Liver (tissue), 3 donors: ENCODE results near the gene TWSG1.

Experiments used
- EGR1 ChIP-seq, 2 donors: IDR thresholded peaks; 2 replicates each; pipeline ENCODE4 v1.6.1; 2016 to 2018; ENCODE audit warnings: antibody characterized with exemption in 2 of 2, low read depth in 2 of 2
- FOXA1 ChIP-seq: IDR thresholded peaks from 2 replicates; pipeline ENCODE4 v1.6.1; 2016; ENCODE audit warnings: antibody characterized with exemption
- GABPA ChIP-seq, 2 donors: IDR thresholded peaks in 1 of 2; conservative IDR thresholded peaks in 1 of 2; 2 replicates each; pipeline ENCODE4 v1.6.1; 2016; ENCODE audit warnings: antibody characterized with exemption in 2 of 2, mild to moderate bottlenecking in 1 of 2, moderate library complexity in 1 of 2
- JUND ChIP-seq, 2 donors: IDR thresholded peaks; 2 replicates each; pipeline ENCODE4 v1.6.1; 2016; ENCODE audit warnings: antibody characterized with exemption in 2 of 2
- RAD21 ChIP-seq, 2 donors: IDR thresholded peaks; 2 replicates each; pipeline ENCODE4 v1.6.1; 2016; ENCODE audit warnings: antibody characterized with exemption in 2 of 2, mild to moderate bottlenecking in 2 of 2
- RXRA ChIP-seq, 2 donors: IDR thresholded peaks; 2 replicates each; pipeline ENCODE4 v1.6.1; 2017 to 2018; ENCODE audit warnings: antibody characterized with exemption in 2 of 2, mild to moderate bottlenecking in 1 of 2
- SP1 ChIP-seq: IDR thresholded peaks from 2 replicates; pipeline ENCODE4 v1.6.1; 2018; ENCODE audit warnings: antibody characterized with exemption, mild to moderate bottlenecking
- TAF1 ChIP-seq: conservative IDR thresholded peaks from 2 replicates; pipeline ENCODE4 v1.6.1; 2016; ENCODE audit warnings: antibody characterized with exemption, mild to moderate bottlenecking
- YY1 ChIP-seq: IDR thresholded peaks from 2 replicates; pipeline ENCODE4 v1.6.1; 2016; ENCODE audit warnings: antibody characterized with exemption, mild to moderate bottlenecking
- TF ChIP-seq, protein P1 (sequence below): fragments of 150-350 bp; IDR thresholded peaks from 2 replicates; pipeline ENCODE4 v1.5.1; 2017; ENCODE audit warnings: improper control_type of control experiment, low read depth, low read length; ENCODE audit not compliant: missing input control
- TF ChIP-seq, protein P2 (sequence below): IDR thresholded peaks from 2 replicates; pipeline ENCODE4 v1.6.1; 2016; ENCODE audit warnings: antibody characterized with exemption, mild to moderate bottlenecking
- TF ChIP-seq, protein P3 (sequence below): IDR thresholded peaks from 2 replicates; pipeline ENCODE4 v1.6.1; 2016; ENCODE audit warnings: antibody characterized with exemption
- TF ChIP-seq, protein P4 (sequence below): IDR thresholded peaks from 2 replicates; pipeline ENCODE4 v1.6.1; 2016; ENCODE audit warnings: antibody characterized with exemption
- donor health status: healthy.
- donor health status: healthy.

DNA sequence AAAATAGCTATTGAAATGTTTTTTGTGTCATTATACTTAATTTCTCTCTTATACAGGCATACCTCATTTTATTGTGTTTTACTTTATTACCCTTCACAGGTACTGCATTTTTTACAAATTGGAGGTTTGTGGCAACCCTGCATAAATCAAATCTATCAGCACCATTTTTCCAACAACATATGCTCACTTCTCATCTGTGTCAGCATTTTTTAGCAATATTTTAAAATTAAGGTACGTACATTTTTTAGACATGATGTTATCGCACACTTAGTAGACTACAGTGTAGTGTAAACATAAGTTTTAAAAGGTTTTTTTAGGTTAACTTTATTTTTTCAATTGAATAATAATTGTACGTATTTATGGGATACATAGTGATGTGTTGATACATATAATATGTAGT lies 110.0 kb downstream of the TWSG1 start:
- TF ChIP-seq, protein P1, sequence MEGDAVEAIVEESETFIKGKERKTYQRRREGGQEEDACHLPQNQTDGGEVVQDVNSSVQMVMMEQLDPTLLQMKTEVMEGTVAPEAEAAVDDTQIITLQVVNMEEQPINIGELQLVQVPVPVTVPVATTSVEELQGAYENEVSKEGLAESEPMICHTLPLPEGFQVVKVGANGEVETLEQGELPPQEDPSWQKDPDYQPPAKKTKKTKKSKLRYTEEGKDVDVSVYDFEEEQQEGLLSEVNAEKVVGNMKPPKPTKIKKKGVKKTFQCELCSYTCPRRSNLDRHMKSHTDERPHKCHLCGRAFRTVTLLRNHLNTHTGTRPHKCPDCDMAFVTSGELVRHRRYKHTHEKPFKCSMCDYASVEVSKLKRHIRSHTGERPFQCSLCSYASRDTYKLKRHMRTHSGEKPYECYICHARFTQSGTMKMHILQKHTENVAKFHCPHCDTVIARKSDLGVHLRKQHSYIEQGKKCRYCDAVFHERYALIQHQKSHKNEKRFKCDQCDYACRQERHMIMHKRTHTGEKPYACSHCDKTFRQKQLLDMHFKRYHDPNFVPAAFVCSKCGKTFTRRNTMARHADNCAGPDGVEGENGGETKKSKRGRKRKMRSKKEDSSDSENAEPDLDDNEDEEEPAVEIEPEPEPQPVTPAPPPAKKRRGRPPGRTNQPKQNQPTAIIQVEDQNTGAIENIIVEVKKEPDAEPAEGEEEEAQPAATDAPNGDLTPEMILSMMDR, result no peak
- TF ChIP-seq FOXA1 (no peak), JUND (IDR thresholded peaks at IDR 0.05) (no peak), TAF1 (no peak), EGR1 (IDR thresholded peaks at IDR 0.05; ENCODE audit: low read depth in 2 of 2) (no peak), RAD21 (IDR thresholded peaks at IDR 0.05) (no peak), SP1 (no peak), GABPA (IDR thresholded peaks at IDR 0.05 in 1 of 2, conservative IDR thresholded peaks at IDR 0.05 in 1 of 2) (no peak), RXRA (IDR thresholded peaks at IDR 0.05) (no peak), YY1 (no peak)
- TF ChIP-seq, protein P2, sequence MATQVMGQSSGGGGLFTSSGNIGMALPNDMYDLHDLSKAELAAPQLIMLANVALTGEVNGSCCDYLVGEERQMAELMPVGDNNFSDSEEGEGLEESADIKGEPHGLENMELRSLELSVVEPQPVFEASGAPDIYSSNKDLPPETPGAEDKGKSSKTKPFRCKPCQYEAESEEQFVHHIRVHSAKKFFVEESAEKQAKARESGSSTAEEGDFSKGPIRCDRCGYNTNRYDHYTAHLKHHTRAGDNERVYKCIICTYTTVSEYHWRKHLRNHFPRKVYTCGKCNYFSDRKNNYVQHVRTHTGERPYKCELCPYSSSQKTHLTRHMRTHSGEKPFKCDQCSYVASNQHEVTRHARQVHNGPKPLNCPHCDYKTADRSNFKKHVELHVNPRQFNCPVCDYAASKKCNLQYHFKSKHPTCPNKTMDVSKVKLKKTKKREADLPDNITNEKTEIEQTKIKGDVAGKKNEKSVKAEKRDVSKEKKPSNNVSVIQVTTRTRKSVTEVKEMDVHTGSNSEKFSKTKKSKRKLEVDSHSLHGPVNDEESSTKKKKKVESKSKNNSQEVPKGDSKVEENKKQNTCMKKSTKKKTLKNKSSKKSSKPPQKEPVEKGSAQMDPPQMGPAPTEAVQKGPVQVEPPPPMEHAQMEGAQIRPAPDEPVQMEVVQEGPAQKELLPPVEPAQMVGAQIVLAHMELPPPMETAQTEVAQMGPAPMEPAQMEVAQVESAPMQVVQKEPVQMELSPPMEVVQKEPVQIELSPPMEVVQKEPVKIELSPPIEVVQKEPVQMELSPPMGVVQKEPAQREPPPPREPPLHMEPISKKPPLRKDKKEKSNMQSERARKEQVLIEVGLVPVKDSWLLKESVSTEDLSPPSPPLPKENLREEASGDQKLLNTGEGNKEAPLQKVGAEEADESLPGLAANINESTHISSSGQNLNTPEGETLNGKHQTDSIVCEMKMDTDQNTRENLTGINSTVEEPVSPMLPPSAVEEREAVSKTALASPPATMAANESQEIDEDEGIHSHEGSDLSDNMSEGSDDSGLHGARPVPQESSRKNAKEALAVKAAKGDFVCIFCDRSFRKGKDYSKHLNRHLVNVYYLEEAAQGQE, result no peak
- TF ChIP-seq, protein P3, sequence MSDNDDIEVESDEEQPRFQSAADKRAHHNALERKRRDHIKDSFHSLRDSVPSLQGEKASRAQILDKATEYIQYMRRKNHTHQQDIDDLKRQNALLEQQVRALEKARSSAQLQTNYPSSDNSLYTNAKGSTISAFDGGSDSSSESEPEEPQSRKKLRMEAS, result no peak
- TF ChIP-seq, protein P4, sequence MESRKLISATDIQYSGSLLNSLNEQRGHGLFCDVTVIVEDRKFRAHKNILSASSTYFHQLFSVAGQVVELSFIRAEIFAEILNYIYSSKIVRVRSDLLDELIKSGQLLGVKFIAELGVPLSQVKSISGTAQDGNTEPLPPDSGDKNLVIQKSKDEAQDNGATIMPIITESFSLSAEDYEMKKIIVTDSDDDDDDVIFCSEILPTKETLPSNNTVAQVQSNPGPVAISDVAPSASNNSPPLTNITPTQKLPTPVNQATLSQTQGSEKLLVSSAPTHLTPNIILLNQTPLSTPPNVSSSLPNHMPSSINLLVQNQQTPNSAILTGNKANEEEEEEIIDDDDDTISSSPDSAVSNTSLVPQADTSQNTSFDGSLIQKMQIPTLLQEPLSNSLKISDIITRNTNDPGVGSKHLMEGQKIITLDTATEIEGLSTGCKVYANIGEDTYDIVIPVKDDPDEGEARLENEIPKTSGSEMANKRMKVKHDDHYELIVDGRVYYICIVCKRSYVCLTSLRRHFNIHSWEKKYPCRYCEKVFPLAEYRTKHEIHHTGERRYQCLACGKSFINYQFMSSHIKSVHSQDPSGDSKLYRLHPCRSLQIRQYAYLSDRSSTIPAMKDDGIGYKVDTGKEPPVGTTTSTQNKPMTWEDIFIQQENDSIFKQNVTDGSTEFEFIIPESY, result no peak
